A673 (cell line): Measurements from ENCODE around the gene SMIM45.

Source experiments
- EZH2 ChIP-seq: fragments of 200-600 bp; sonication (generic); IDR thresholded peaks from 2 replicates; pipeline ENCODE4 v1.6.1; 2017; ENCODE audit warnings: borderline replicate concordance, low read depth, mild to moderate bottlenecking, mixed read lengths, antibody characterized with exemption, low read length; ENCODE audit not compliant: poor library complexity, severe bottlenecking
- TF ChIP-seq, protein P1 (sequence below): fragments of 300-800, 200-600 bp; sonication (generic); conservative IDR thresholded peaks from 2 replicates; pipeline ENCODE4 v1.5.1; 2017; ENCODE audit warnings: low read depth, mild to moderate bottlenecking, antibody characterized with exemption, low read length, moderate library complexity, mixed read lengths

DNA sequence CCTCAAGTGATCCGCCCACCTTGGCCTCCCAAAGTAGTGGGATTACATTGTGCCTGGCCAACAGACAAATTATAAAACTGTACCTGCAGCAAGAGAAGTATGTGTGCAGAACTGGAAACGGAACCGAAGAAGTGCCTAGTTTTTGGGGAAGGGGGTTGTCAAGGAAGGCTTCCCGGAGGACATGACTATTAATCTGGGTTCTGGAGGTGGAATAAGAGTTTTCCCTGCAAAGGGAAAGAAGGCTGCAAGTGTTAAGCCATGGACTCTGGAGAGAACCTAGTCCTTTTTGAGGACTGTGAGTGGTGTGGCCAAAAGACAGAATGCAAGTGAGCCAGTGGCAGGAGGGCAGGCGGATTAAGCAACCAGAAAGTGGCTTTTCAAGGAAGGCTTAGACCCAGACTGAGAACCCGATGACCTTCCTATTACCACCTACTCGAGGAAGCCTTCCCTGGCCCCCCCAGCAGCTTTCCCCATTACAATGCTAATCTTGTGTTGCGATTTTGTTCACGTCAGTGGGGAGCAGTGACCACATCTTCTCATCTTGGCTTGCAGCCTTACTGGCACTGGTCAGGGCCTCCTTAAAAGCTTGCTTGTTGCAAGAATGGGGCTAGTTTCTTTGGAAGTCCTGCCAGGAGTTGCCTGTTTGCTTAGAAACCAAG is 11.6 kb downstream of the SMIM45 start:
- TF ChIP-seq, protein P1, sequence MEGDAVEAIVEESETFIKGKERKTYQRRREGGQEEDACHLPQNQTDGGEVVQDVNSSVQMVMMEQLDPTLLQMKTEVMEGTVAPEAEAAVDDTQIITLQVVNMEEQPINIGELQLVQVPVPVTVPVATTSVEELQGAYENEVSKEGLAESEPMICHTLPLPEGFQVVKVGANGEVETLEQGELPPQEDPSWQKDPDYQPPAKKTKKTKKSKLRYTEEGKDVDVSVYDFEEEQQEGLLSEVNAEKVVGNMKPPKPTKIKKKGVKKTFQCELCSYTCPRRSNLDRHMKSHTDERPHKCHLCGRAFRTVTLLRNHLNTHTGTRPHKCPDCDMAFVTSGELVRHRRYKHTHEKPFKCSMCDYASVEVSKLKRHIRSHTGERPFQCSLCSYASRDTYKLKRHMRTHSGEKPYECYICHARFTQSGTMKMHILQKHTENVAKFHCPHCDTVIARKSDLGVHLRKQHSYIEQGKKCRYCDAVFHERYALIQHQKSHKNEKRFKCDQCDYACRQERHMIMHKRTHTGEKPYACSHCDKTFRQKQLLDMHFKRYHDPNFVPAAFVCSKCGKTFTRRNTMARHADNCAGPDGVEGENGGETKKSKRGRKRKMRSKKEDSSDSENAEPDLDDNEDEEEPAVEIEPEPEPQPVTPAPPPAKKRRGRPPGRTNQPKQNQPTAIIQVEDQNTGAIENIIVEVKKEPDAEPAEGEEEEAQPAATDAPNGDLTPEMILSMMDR = no peak
- TF ChIP-seq EZH2 = no peak
